ENCODE data around the gene WHRN.
A peak's percentile ranks its signal among the peaks of the same experiment; 100 is the strongest.

Gene WHRN

DNA sequence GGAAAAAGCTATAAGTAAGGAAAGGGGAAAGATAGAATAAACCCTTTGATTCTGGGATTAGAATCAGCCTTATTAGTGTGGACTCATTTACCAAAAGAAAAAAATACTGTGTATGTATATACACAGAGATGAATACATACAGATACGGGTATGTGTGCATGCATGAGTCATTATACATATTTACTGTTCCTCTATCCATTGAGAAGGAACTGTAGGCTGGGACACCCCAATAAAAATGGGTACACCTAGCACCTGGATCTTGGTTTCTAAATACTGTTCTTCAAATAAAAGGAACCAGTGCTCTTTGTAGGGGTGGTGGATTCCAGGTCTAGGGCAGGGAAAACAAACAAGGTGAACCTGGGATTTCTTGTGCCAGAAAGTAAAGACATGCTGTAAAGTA, 48.3 kb downstream of the WHRN start:
- no peak overlapping the region for H3K27ac ChIP-seq
- no peak overlapping the region for H3K4me3 ChIP-seq

DNA sequence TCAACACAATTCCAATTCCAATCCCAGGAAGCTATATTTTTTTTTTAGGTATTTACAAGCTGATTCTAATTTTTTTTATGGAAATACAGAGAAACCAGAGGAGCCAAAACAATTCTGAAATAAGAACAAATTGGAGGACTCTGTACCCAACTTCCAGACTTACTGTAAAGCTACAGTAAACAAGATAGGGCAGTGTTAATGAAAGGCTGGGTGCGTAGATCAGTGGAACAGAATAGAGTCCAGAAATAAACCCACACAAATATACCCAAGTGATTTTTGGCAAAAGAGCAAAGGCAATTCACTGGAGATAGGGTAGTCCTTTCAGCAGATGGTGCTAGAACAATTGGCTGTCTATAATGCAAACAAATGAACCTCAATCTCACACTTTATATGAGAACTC, 50.6 kb downstream of the WHRN start:
- Histone ChIP-seq H3K4me3 (no peak overlapping the region), H3K27ac (no peak overlapping the region)

DNA sequence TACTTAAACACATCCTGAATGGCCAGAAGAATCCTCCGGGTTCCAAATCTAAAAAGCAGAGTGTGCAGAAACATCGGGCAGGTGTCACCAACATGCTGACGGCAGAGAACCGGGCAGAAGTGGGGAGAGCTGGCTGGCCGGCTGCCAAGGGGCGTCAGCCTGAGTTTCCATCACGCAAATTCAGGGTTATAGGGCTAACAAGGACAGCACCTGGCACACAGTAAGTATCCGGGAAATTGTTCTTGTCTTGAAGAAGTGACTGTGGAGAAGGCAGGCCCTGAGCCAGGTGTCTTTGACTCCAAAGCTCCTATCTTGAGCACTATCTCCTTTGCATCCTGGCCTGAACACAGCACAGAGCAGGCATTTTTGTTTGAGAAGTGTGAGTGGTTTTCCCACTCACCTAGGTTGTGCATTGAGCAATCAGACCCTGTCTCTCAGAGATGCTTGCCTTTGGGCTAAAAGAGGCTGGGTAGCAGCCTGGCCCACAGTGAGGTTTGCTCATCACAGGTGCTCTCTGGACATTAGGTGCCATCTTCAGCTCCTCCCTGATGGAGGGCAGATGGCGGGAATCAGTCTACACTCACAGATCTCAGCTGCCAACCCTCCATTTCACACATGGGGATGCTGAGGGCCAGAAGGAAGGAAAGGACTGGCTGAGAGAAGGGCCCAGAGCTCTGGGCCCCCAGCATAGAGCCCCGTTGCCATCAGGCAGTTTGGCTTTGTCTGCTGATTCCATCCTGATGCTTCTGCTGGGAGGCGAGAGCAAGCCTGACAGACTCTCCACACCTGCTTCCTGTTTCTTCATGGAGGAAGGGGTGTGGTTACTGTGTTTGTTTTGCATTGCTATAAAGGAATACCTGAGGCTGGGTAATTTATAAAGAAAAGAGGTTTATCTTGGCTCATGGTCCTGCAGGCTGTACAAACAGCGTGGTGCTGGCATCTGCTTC, 52.8 kb downstream of the WHRN start:
- Histone ChIP-seq H3K4me3 (no peak overlapping the region), H3K27ac (peak overlapping the region in 1 of 21 experiments; percentile 65)

DNA sequence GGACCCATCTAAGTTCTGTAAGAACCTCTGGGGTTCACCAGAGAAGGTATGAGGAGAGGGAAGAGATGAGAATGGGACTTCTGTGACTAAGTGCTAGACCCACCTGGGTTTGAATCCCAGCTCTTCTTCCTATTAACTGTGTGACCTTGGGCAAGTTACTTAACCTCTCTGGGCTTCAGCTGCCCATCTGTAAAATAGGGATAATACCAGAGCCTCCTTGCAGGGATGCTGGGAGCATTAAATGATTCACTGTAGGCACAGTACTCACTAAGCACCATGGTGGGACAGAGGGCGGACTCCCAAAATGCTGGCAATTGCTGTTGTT, 53.6 kb downstream of the WHRN start:
- Histone ChIP-seq H3K4me3 (no peak overlapping the region), H3K27ac (no peak overlapping the region)

DNA sequence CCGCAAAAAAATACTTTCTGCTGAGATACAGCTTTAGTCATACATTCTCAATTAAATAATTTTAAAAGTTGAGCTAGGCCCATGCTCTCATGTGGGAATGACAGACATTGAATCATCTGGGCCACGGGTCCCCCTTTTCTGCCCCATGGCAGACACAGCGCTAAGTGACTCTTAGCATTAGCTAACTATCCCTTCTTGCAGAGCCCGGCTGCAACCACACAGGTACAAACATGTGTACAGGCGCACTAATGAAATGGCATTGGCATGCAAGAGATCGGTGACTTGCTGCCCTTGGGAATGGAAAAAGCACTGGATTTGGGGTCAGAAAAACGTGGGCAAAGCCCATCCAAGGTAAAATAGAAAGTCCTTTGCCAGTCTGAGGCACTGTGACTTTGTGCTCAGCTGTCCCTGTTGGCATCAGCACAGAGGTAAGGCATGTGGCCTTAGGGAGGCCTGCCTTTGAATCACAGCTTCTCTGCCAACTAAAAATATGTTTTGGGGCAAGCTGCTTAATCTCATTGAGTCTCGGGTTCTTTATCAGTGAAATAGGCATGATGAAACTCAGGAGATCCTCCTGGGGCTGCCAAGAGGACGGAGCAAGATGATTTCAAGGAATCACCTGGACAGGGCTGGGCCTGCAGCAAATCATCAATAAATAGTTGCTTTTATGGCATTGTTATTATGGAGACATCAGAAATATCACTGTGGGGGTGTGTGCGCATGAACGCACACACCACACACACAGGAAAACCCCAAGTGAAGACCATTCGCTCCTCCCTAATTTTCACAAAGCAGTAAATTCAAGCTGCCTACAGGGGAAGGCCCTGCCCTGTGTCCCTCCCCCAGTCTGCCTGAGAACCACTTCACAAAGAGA, 54.2 kb downstream of the WHRN start:
- no peak overlapping the region for H3K27ac ChIP-seq
- no peak overlapping the region for H3K4me3 ChIP-seq

DNA sequence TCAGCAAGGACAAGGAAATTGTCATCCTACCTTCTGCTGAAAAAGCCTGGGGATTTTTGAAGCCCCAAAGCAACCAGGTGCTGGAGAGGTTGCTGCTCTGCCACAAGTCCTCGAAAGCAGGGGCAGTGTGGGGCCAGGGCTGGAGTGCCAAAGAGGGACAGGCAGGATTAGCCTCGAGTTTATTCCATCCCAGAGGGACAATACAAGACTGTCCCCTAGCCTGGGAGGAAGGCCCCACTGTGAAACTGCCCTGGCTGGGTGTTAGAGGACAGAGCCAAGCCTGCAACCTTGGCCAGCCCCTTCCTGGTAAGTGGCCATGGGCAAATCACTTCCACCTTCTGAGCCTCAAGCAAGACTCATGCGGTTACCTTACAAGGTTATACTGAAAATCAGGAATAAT, 55.1 kb downstream of the WHRN start:
- H3K4me3 ChIP-seq: no peak overlapping the region
- no peak overlapping the region for H3K27ac ChIP-seq

DNA sequence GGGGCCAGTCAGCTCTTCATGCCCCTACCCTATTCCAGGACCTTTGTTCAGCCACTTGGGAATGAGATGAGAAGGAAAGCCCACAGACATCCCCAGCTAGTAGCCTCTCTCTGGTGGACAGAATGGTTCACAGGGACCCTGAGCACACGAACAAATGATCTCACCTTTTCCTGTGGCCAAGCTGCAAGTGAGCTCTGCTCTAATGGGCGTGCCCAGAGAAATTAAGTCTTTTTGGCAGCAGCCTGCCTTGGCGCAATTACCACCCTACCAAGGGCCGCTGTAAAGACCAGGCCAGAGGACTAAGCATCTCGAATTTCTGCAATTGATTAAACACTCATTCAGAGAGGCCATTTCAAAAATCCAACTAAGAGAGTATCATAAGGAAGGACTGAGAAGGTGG, 56.0 kb downstream of the WHRN start:
- Histone ChIP-seq H3K27ac (no peak overlapping the region), H3K4me3 (no peak overlapping the region)

DNA sequence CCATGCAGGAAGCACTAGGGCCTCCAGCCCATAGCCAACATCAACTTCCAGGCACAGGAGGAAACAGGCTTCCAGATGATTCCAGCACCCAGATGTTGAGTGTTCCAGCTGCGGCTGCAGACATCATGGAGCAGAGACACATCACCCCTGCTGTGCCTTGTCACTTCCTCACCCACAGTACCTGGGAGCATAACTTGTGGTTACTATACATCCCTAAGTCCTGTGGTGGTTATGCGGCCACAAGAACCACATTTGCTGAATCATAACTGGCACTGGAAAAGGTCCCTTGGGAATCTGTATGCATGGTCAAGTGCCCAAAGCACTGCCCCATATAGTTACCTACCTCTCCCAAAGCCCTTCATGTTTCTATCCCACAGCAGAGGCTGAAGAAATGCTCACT, 56.6 kb downstream of the WHRN start:
- Histone ChIP-seq H3K4me3 (no peak overlapping the region), H3K27ac (no peak overlapping the region)

DNA sequence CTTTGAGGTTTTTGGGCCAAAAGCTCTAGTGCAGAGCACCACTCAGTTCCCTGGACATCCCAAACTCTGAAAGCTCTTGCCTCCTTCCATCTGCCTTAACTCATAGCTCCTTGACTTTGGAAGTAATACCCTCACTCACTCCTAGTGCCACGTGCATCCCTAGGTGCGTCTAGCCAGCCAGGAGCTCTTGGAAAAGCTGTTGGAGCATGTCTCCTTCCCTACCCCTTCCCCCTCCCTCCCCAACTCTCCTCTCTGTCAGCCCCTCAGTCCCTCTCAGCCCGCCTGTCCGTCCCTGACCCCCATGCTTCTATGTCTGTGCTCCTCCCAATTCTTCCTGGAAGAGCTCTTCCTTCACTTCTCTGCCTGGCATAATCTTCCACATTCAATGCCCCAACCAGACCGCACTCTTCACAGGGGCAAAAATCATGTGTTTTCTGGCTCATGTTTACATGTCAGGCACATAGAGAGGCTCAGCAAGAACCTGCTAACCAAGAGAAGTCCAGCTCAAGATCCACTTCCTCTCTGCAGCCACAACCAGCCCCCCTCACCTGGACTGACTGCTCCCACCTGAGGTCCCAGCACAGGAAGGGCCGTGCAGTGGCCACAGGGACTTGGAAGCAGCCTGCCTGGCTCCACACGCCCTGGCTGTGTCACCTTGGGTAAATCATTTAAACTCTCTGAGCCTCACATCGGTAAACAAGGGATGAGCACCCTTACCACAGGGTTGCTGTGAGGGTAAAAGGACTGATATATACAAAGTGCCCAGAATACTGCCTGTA, 58.4 kb downstream of the WHRN start:
- no peak overlapping the region for H3K4me3 ChIP-seq
- peak overlapping the region in 2 of 21 experiments; percentile 10 to 15 for H3K27ac ChIP-seq

DNA sequence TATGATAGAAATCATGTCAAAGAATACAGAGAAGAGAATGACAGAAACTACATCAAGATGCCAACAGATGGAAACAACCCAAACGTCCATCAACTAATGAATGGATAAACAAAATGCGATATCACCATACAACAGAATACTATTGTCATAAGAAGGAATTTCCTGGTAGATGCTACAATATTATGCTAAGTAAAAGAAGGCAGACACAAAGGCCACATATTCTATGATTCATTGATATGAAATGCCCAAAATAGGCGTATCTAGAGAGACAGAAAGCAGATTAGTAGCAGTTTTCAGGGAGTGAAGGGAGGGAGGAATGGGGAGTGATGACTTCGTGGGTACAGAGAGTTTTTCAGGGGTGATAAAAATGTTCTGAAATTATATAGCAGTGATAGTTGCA, 59.2 kb downstream of the WHRN start:
- peak overlapping the region in 2 of 21 experiments; percentile 10 to 15 for H3K27ac ChIP-seq
- H3K4me3 ChIP-seq: no peak overlapping the region

DNA sequence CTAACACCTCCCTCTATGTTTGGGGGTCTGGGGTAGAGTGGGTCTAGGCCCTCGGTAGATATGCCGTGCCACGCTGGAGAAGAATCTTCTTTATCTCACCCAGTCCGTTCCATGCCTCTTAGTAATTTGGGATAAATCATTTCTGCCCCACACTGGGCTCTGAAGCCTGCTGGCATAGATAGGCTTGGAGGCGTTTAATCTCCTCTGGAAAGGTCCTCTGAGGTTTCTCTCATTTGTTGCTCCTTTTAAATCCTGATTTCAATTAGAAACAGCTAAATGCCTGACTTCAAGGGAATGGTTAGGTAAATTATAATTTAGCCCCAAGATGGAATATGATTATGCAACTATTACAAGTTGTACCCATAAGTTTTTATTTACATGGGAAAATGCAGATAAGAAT, 59.7 kb downstream of the WHRN start:
- peak overlapping the region in 1 of 21 experiments; percentile 35 for H3K27ac ChIP-seq

DNA sequence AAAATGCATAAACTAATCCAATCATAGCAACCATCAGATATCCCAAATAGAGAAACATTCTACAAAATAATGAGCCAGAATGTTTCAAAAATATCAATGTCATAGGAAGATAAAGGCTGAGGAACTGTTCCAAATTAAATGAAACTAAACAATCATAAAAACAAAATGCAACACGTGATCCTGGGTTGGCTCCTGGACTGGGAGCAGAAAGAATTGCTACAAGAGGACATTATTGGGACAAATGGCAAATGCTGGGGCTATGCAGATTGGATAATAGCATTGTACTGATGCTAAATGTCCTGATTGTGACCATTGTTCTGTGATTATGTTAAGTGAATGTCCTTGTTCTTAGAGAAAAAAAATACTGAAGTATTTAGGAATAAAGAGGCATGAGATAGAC, 63.3 kb downstream of the WHRN start:
- Histone ChIP-seq H3K4me3 (no peak overlapping the region), H3K27ac (no peak overlapping the region)

More for the DNA sequence above, 59.7 kb downstream of the WHRN start:
- no peak overlapping the region for H3K4me3 ChIP-seq

DNA sequence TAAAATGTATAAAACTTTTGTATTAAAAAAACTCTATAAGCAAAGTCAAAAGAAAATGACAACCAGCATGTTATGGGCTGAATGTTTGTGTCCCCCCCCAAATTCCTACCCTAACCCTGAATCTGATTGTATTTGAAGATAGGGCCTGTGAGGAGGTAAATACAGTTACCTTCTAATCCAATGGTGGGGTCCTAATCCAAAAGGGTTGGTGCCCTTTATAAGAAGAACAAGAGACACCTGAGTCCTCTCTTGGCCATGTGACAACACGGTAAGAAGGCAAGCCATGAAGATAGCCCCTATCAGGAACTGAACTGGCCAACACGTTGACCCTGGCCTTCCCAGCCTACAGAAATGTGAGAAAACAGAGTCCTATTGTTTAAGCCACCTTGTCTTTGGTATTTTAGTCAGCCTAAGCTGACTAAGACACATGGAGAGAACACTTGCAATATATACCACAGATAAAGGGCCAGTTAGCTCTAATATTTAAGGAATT, 67.8 kb downstream of the WHRN start:
- no peak overlapping the region for H3K4me3 ChIP-seq
- H3K27ac ChIP-seq: no peak overlapping the region

DNA sequence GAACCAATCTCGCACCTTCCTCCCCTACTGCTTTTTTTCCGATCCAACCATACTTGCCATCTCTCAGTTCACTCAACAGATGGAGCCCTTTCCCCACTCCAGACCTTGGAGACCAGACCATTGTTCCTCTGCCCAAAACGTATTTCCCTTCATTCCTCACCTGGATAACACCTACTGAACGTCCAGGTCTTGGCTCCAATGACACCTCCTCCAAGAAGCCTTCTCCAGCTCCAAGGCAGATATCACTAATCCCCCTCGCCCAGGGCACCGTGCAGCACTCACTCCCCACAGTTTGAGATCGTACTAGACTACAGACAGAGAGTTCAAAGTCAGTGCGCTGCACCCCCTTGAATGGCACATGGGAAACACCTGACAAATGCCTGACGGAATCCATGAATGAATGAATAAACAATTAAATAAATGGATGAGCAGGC, 70.4 kb downstream of the WHRN start:
- Histone ChIP-seq H3K4me3 (no peak overlapping the region), H3K27ac (no peak overlapping the region)

DNA sequence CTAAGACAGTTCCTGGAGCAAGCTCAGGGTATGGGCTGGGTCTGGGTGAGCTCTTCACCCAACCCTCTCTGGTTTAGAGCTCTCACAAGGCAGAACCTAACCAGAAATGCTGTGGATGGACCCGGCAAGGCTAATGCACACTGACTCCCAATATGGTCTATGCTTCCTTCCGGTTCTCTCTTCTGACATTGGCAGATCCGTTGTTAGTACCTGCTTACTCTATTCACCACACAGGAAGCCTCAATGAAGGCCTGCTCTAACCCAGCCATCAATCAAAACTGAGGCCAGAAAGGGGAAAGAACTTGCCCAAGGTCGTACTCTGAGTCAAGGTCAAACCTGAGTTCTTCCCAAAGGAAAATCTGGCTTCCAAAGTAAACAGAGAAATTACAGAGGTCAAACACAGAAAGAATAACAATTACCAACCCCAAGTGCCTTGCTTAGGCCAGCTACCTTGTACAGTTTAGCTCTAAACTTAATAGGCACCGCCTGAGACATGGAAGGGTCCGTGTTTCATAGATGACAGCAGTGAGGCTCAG, 71.5 kb downstream of the WHRN start:
- Histone ChIP-seq H3K4me3 (no peak overlapping the region), H3K27ac (no peak overlapping the region)

DNA sequence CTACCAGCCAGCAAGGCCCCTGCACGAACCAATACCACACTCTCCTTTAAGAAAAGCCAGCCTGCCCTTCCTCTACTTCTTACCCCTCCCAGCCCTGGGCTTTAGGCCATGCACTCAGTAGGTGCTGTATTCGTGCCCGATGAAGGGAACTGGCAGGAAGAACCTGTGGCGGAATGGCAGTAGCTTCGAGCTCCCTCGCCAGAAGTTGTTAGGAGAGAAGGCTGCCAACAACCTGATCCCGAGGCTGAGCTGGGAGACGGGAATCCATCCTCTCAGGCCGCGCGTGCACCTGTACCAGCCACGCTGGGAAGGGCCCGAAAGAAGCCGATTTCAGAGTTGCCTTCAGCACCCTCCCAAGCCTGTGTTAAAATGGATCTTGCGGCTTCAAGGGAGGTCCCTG, 72.2 kb downstream of the WHRN start:
- no peak overlapping the region for H3K27ac ChIP-seq
- no peak overlapping the region for H3K4me3 ChIP-seq

DNA sequence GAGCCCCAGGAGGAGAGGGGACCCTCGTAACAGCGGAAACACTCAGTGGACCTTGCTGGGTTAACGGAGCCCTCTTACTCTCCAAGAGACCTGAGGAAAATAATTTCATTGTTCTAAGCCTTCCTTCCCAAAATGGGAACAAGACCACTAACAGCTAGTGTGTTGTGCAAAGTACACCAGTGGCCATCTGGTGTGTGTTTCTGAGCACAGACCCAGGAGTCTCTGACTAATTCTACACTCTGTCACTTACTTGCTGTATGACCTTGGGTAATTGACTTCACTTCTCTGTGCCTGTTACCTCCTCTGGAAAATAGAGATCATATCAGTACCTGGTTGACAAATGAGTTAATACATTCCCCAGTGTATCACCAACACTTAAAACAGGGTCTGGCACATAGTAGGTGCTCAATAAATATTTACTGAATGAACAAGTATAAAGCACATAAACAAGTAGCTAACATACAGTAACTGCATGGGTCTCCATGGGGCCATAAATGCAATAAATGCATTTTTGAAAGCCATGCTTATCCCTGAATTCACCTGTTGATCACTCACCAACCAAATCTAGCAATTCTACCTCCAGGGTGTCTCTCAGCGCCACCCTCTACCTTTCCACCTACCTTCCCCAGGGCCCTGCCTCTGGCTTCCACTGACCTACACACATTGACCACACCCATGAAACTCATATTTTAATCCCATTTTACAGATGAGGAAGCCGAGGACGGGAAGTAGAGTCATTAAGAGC, 72.8 kb downstream of the WHRN start:
- H3K4me3 ChIP-seq: no peak overlapping the region
- no peak overlapping the region for H3K27ac ChIP-seq

DNA sequence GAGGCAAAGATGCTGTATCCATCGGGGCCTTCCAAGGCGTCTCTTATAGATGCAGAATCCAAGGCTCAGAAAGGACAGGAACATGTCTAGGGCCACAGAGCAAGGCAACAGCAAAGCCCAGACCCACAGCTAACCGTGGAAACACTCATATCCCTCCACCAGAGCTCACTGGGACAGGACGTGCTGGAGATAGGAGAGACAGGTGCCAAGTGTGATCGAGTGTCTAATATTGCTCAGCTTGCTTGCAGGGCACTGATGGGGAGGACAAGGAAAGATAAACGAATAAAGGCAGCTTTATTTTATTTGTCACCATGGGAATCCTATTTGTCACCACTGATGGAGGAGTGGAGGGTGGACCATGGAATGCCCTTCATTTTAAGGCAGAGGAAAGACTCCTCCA, 73.5 kb downstream of the WHRN start:
- H3K4me3 ChIP-seq: no peak overlapping the region
- H3K27ac ChIP-seq: no peak overlapping the region

DNA sequence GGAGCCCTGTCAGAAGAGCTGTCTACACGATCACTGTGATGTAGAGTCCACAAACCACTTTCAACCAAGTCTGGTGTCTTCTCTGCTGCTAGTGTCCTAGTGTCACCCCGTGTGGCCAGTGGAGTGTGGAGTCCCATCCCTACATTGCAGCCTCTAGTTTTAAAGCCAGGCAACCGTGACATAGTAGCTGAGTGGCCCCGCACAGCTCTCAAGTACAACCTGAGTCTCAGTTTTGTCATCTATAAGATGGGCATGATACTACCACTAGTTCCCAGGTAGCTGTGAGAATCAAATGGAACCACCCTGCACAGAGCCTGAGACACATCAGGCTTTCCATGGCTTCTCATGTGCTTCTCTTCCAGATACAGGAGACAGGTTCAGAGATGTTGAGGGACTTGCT, 74.3 kb downstream of the WHRN start:
- H3K4me3 ChIP-seq: no peak overlapping the region
- no peak overlapping the region for H3K27ac ChIP-seq
